Gastrocnemius medialis (tissue), 4 donors: Measurements from ENCODE around the gene FBXL17. TPM values are rescaled to one million over a fixed set of nuclear protein-coding genes. Genes with fewer than 3 reads are reported as not detected.
A peak's percentile ranks its signal among the peaks of the same experiment; 100 is the strongest.

Source experiments
- ATAC-seq, 2 donors: fragments of 150-250 bp; one replicate each; pipeline ENCODE4 v1.9.1; 2016
- DNase-seq, 2 donors: peaks; one replicate each; pipeline ENCODE4 v3.0.0-alpha.2; 2019
- H3K27ac ChIP-seq, 4 donors: fragments of 200-600 bp; sonication (generic); 1 replicate in 1 of 4; 2 replicates in 3 of 4; pipeline ENCODE4 v1.5.1; 2016 to 2018; ENCODE audit warnings: mild to moderate bottlenecking in 2 of 4, moderate library complexity in 1 of 4
- H3K27me3 ChIP-seq, 3 donors: fragments of 200-600 bp; sonication (generic) in 2 of 3; 1 replicate in 1 of 3; 2 replicates in 2 of 3; pipeline versions ENCODE4 v1.5.1 to v1.6.0; 2016 to 2019; ENCODE audit warnings: mild to moderate bottlenecking in 1 of 3, moderate library complexity in 1 of 3
- H3K36me3 ChIP-seq, 2 donors: fragments of 200-600 bp; sonication (generic) in 1 of 2; one replicate each; pipeline ENCODE4 v1.5.1; 2017 to 2018
- H3K4me1 ChIP-seq, 2 donors: fragments of 200-600 bp; sonication (generic) in 1 of 2; one replicate each; pipeline ENCODE4 v1.5.1; 2016 to 2017; ENCODE audit warnings: mild to moderate bottlenecking in 2 of 2
- H3K4me3 ChIP-seq, 4 donors: fragments of 200-600 bp; sonication (generic) in 3 of 4; 1 replicate in 1 of 4; 2 replicates in 3 of 4; pipeline ENCODE4 v1.5.1; 2016 to 2019; ENCODE audit warnings: mild to moderate bottlenecking in 2 of 4
- H3K9me3 ChIP-seq, 3 donors: fragments of 200-600 bp; sonication (generic) in 2 of 3; 1 replicate in 1 of 3; 2 replicates in 2 of 3; pipeline ENCODE4 v1.5.1; 2016 to 2019
- CTCF ChIP-seq, 5 experiments: fragments of 450-650 bp in 3 of 5; fragments of 200-600 bp in 2 of 5; sonication (generic) in 2 of 5; IDR thresholded peaks in 4 of 5; conservative IDR thresholded peaks in 1 of 5; 1 replicate in 4 of 5; 2 replicates in 1 of 5; pipeline ENCODE4 v1.5.1; 2016 to 2019; ENCODE audit warnings: antibody characterized with exemption in 5 of 5, mild to moderate bottlenecking in 3 of 5, moderate library complexity in 3 of 5
- POLR2A ChIP-seq, 2 donors: fragments of 450-650 bp; IDR thresholded peaks; one replicate each; pipeline ENCODE4 v1.6.1; 2017; ENCODE audit warnings: antibody characterized with exemption in 2 of 2, mild to moderate bottlenecking in 2 of 2, moderate library complexity in 2 of 2
- in situ Hi-C, 4 donors: fragments of 200-750 bp; cut with MboI; loops; one replicate each; pipeline versions ENCODE4 v1.15.0 to v1.8.0; 2017; ENCODE audit warnings: low sequenced_read_pairs in 4 of 4
- intact Hi-C: fragments of 100-400 bp; cut with DNase I; formaldehyde crosslinking; loops from one replicate; pipeline ENCODE4 v1.15.1; 2023; ENCODE audit warnings: low total_unique reads
- total RNA-seq, 4 donors: library from RNA; depleted of rRNA; stranded (reverse); fragments of >200 nt; gene quantifications; one replicate each; pipeline versions ENCODE4 v1.1.0 to v1.2.3, GENCODE V29; 2016

Gene FBXL17
- total RNA-seq, 4 donors from 2014 or later, result 23.3 to 33.4 (median 26.9) TPM

GRCh38 chr5:107814183-107814827 is 567.6 kb downstream of the FBXL17 start:
- ATAC-seq, result no peak
- no peak overlapping the region for H3K27ac ChIP-seq

GRCh38 chr5:107813559-107813958 is 568.3 kb downstream of the FBXL17 start:
- DNase-seq (no peak), ATAC-seq (no peak)
- no peak overlapping the region for H3K4me3 ChIP-seq
- intact Hi-C loops (no loop called here), in situ Hi-C loops (no loop called here)
- TF ChIP-seq POLR2A (IDR thresholded peaks at IDR 0.05), result no peak
- TF ChIP-seq CTCF (IDR thresholded peaks at IDR 0.05 in 4 of 5, conservative IDR thresholded peaks at IDR 0.05 in 1 of 5), result no peak
- H3K36me3 ChIP-seq, result no peaks in the 10 kb centered on the region
- no peaks in the 10 kb centered on the region for H3K4me1 ChIP-seq
- H3K9me3 ChIP-seq, result no peaks in the 10 kb centered on the region
- H3K27me3 ChIP-seq, result no peaks in the 10 kb centered on the region
- H3K27ac ChIP-seq, result no peak overlapping the region

More at GRCh38 chr5:107814183-107814827, 567.6 kb downstream of the FBXL17 start:
- intact Hi-C loops, result no loop called here
- H3K36me3 ChIP-seq, result no peaks in the 10 kb centered on the region
- TF ChIP-seq POLR2A (IDR thresholded peaks at IDR 0.05) (no peak), CTCF (IDR thresholded peaks at IDR 0.05 in 4 of 5, conservative IDR thresholded peaks at IDR 0.05 in 1 of 5) (no peak)
- in situ Hi-C loops, result no loop called here
- H3K9me3 ChIP-seq, result no peaks in the 10 kb centered on the region
- no peaks in the 10 kb centered on the region for H3K27me3 ChIP-seq
- H3K4me3 ChIP-seq, result no peak overlapping the region
- H3K4me1 ChIP-seq, result no peaks in the 10 kb centered on the region
- DNase-seq, result no peak

GRCh38 chr5:107812570-107813141 is 569.2 kb downstream of the FBXL17 start:
- H3K27ac ChIP-seq, result peak overlapping the region in 2 of 4 donors; percentile 42 to 55
- intact Hi-C loops, result no loop called here
- TF ChIP-seq POLR2A (IDR thresholded peaks at IDR 0.05) (no peak), CTCF (IDR thresholded peaks at IDR 0.05 in 4 of 5, conservative IDR thresholded peaks at IDR 0.05 in 1 of 5) (no peak)
- H3K4me3 ChIP-seq, result no peak overlapping the region
- peak; percentile 56 for ATAC-seq
- H3K36me3 ChIP-seq, result no peaks in the 10 kb centered on the region
- in situ Hi-C loops, result no loop called here
- H3K9me3 ChIP-seq, result no peaks in the 10 kb centered on the region
- peak in 1 of 2 donors; percentile 19 for DNase-seq
- H3K4me1 ChIP-seq, result no peaks in the 10 kb centered on the region
- no peaks in the 10 kb centered on the region for H3K27me3 ChIP-seq

- Histone ChIP-seq H3K4me1 (no peaks in the 10 kb centered on the region), H3K9me3 (no peaks in the 10 kb centered on the region), H3K27ac (no peak overlapping the region), H3K36me3 (no peaks in the 10 kb centered on the region), H3K4me3 (no peak overlapping the region), H3K27me3 (no peaks in the 10 kb centered on the region)
- no peak for ATAC-seq
- DNase-seq, result no peak
- intact Hi-C loops (no loop called here), in situ Hi-C loops (no loop called here)
- TF ChIP-seq CTCF (IDR thresholded peaks at IDR 0.05 in 4 of 5, conservative IDR thresholded peaks at IDR 0.05 in 1 of 5), result no peak
- TF ChIP-seq POLR2A (IDR thresholded peaks at IDR 0.05), result no peak
These were observed 572.5 kb downstream of the FBXL17 start for GRCh38 chr5:107809201-107810034.
